CD4-positive, alpha-beta T cell treated with Interleukin-1 beta for 1 hour (primary cell): Measurements from ENCODE around the gene LGALS12.
A peak's percentile ranks its signal among the peaks of the same experiment; 100 is the strongest.
"Not testable (repeated sequence)": the region's sequence is repeated elsewhere in the genome, so short reads cannot be mapped to it uniquely, and the experiment has no call there.

Source experiments
- DNase-seq, 2 donors: peaks; one replicate each; pipeline ENCODE4 v3.0.0-alpha.2; 2020 to 2022

LGALS12 gene

DNA sequence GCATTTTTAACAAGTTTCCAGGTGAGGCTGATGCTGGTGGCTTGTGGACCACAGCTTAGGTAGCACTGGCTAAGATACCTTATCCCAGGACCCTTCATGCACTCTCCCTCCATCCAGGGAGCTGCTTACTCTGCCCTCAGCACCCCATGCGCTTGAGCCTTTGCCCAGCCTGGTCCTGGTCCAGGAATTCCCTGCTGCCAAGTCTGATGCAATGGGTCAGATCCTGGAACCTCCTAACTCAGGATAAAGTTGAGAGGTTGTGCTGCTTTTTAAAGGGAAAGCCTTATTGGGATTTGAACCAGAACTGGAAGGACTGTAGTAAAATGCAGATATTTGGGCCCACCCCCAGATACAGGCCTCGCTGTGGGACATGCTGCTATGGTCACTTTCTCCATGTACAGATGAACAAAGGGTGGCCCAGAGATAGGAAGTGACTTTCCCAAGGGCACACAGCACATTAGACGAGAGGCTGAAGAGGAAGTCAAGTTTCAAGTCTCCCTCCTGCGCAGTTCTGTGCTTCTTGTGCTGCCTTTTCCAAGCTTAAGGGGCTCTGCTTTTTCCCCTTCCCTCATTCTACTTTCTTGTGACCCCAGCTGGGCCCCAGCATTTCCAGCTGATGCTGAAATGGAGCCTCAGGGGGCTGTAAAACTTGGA lies 824 bp upstream of the LGALS12 start:
- no peak for DNase-seq

DNA sequence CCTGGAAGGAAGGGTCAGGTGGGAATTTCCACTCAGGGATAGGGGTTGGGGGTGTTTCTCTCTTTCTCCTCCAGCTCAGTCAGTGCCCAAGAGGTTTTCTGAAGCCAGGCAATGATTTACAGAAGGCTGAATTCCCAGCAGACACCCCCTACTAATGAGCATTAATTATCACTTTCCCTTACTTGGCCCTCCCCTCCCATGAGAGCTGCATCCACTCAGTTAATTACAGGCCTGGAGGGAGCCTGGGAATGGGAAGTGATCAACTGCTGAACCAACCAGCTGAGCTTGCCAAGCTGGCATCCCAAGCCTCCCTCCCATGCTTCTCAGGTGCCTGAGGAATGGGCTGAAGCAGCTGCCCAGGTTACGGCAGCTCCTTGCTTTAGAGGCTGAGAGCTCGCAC lies 992 bp downstream of the LGALS12 start:
- no peak for DNase-seq

DNA sequence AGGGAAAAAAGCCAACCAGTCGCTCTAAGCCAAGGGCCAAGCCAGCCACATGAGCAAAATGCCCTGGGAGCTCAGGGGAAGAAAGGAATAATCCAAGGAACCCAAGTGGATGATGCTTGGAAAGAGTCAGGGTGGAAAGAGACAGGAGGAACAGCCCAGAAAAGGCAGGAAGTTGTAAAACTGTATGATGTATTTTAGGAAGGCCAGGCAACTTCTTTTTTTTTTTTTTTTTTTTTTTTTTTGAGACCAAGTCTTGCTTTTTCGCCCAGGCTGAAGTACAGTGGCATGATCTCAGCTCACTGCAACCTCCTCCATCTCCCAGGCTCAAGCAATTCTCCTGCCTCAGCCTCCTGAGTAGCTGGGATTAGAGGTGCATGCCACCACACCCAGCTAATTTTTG lies 1.6 kb downstream of the LGALS12 start:
- no peak for DNase-seq

DNA sequence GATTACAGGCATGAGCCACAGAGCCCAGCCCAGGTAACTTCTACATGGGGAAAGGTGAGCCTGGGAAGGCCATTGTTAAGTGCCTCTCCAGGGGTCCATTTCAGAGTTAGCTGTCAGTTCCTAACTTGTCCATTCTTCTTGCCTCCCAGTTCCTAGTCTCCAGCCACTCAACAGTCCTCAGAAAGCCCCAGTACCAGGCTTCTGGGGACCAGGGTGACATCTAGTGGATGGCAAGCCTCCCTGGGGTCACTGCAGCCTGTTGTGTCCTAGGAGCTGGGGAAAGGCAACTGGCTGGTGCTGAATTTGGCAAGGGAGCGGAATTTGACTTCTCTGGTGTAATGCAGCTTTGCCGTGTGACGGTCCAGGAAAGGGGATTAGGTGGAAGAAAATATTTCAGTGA lies 2.1 kb downstream of the LGALS12 start:
- peak in 1 of 2 donors; percentile 31 for DNase-seq

DNA sequence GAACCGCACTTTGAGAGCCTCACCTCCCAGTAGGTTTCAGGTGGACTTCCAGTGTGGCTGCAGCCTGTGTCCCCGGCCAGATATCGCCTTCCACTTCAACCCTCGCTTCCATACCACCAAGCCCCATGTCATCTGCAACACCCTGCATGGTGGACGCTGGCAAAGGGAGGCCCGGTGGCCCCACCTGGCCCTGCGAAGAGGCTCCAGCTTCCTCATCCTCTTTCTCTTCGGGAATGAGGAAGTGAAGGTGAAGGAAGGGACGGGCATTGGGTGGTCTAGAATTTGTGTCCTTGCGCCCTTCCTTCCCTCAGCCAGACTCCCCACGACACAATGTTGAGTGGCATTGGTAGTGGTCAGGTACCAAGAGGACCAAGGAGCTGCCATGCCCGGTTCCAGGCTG lies 2.9 kb downstream of the LGALS12 start:
- DNase-seq = no peak

DNA sequence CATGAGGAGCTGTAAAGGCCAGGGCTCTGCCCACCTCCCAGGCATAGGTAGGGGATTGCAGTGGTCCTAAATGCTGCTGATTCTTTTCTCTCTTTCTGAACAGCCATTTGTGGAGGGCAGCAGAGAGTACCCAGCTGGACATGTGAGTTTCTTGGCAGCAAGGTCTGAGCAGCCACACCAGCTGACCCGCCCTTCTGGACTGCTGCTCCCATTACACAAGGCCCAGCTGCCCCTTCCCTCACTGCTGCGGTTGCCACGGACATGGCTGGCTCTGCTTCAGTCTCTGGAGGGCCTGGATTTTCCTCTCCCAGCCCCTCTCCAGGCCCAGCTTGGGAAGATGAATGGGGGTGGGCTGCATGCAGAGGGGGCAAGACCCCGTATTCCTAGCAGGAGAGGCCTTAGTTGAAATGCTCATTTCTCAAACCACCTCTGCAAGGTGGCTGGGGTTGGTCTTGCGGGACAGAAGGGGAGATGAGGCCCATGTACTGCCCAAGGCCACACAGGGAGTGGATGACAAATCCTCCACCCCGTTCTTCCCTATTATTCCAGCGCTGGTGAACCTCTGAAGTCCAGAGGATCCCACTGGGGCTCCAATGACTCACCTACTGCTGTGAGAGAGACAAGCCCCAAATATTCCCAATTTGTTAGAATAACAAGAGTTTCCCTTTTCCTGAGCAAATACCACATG lies 4.6 kb downstream of the LGALS12 start:
- no peak for DNase-seq

DNA sequence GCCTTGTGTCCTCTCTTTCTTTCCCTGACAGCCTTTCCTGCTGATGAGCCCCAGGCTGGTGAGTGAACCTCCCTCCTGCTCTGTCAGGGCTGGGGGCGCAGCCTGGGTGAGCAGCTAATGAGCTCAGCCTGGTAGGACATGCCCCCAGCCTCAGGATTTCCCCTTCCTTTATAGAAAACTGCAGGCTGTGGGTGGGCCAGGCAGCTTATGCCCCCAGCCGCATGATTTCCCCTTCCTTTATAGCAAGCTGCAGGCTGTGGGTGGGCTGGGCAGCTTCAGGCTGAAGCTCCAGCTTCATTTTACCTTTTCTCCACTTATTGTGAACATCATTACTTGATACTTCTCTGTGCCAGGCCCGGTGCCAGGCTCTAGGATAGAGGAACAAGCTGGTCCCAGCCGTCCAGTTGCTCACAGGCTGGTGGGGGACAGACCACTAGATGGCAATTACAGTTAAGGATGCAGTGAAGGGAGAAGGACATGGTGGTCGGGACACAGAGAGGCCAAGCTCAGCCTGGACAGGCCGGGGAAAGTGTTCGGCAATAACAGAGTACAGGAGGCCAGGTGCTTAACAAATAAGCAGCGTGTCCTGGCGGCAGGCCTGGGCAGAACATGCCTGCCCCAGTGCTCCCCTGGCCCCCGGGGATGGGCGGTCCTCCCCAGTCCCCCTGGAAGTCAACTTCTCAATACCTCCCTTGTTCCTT lies 5.3 kb downstream of the LGALS12 start:
- DNase-seq = no peak

DNA sequence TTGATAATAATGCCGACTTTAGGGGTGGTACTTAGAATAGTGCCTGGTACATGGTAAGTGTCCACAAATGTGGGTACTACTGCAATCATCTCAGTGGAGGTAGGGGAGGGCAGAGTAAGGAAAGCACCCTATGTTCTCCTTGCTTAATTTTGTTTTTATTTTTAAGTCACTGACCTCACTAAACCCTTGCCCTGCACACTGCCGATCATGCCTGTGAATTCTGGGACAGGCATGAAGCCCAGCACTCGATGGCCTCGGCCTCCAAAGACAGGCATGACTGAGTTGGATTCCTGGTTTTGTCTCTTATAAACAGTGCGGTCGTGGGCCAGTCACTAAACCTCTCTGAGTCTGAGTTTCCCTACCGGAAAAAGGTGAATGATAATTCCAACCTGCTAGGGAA lies 6.9 kb downstream of the LGALS12 start:
- no peak for DNase-seq

DNA sequence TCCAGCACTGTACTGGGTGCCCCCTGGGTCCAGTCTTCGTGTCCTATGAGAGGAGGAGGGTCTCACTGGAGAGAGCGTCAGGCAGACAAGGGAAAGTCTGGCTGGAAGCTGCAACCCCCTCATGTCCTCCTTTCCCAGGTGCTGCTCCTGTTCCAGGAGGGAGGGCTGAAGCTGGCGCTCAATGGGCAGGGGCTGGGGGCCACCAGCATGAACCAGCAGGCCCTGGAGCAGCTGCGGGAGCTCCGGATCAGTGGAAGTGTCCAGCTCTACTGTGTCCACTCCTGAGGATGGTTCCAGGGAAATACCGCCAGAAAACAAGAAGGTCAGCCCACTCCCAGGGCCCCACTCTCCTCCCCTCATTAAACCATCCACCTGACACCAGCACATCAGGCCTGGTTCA lies 10.2 kb downstream of the LGALS12 start:
- no peak for DNase-seq

DNA sequence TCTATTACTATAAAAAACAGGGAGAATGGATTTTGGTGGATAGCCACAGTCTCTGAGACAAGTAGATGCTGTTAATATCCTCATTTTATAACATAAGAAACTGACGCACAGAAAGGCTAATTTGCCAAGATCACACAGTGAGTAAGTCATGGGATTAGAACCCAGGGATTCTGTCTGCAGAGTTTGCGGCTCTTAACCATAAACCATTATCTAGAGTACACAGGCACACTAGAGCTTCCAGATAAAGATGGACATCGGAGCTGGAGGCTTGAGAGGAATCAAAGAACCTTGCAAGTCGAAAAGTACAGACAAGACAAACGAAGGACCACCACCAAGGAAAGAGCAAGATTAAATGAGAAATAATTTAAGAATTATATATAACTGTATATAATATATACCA lies 11.3 kb downstream of the LGALS12 start:
- no peak for DNase-seq

DNA sequence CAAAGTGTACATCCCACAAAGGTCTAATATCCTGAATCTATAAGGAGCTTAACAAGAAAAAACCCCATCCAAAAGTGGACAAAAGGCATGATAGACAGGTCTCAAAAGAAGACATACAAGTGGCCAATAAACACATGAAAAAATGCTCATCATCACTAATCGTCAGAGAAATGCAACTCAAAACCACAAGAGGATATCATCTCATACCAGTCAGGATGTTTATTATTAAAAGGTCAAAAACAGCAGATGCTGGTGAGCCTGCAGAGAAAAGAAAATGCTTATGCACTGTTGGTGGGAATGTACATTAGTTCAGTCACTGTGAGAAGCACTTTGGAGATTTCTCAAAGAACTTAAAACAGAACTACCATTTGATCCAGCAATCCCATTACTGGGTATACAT lies 12.7 kb downstream of the LGALS12 start:
- peak in 1 of 2 donors; percentile 44 for DNase-seq

DNA sequence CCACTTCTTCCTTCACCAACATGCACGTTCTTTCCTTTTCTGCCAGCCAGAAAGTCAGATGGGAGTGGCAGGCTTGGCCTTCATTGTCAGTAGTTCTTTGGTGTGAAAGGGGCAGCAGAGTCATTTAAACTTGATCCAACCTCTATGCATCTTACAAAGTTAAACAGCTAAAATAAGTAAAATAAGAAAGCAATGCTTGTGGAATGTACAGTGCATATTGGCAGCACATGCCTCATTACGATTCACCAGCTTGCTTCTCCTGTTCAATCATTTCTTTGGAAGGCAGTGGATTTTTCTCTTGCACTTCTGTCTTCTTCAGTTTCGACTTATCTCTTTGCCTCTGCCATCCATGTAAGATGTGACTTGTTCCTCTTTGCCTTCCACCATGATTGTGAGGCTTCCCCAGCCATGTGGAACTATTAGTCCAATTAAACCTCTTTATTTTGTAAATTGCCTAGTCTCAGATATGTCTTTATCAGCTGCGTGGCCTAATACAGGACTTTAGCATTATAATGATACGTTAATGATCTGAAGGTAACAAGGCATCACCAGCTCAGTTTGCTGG lies 14.8 kb downstream of the LGALS12 start:
- no peak for DNase-seq

DNA sequence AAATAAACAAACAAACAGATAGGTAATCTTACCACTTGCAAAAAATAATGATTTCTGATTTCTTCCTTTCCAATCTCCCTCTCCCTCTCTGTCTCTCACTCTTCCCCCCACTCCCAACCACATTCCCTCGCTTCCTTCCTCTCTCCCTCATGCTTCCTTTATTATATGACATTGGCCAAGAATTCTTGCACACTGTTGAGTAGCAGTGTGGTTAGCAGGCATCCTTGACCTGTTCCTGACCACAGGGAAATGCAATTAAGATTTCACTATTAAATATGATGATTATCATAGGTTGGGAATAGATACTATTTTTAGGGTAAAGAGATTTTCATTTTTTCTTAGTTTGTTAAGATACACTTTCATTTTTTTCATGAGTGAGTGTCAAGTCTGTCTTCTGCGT lies 16.0 kb downstream of the LGALS12 start:
- no peak for DNase-seq

DNA sequence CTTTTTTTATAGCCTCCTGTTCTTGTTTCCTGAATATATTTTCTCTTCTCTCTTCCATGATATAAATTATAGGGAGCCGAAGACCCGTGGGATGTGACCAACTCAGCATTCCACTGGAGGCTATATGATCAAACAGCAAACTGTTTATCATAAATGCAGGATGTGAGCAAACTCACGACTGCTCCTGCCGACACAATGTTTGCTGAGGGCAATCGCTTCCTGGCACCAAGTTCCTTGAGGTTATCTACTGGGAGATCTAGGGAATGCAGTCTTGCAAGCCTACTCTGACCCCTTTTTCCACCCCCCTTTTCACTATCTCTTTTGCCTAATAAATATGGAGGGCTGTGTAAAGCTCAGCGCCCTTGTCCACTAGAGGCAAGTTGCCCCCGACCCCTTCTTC lies 17.3 kb downstream of the LGALS12 start:
- DNase-seq = no peak

DNA sequence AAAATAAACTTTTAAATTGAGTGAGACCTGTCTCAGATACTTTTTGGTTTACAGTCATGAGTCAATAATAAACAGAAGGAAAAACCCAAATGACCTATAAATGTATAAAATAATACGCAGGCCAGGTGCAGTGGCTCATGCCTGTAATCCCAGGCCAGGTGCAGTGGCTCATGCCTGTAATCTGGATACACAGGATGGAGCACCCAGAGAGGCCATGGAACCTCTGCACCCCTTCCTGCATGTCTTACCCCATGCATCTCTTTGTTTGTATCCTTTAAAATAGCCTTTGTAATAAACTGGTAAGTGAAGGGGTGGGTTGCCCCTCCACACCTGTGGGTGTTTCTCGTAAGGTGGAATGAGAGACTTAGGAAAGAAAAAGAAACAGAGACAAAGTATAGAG lies 21.8 kb downstream of the LGALS12 start:
- DNase-seq = no peak

DNA sequence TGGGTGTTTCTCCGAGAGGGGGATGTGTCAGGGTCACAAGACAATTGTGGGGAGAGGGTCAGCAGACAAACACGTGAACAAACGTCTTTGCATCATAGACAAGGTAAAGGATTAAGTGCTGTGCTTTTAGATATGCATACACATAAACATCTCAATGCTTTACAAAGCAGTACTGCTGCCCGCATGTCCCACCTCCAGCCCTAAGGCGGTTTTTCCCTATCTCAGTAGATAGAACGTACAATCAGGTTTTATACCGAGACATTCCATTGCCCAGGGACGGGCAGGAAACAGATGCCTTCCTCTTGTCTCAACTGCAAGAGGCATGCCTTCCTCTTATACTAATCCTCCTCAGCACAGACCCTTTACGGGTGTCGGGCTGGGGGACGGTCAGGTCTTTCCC lies 22.3 kb downstream of the LGALS12 start:
- not testable (repeated sequence) for DNase-seq

DNA sequence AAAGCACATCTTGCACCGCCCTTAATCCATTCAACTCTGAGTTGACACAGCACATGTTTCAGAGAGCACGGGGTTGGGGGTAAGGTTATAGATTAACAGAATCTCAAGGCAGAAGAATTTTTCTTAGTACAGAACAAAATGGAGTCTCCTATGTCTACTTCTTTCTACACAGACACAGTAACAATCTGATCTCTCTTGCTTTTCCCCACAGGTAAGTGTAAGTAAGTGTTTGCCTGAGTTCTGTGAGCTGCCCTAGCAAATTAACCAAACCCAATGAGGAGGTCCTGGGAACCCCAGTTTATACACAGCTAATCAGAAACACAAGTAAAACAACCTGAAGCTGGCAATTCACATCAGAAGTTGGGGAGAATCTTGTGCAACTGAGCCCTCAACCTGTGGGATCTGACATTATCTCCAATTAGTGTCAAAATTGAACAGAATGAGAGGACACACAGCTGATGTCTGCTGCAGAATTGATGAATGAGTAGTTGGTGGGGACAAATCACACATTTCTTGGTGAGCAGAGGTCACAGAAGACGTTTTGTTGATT lies 22.9 kb downstream of the LGALS12 start:
- DNase-seq = not testable (repeated sequence)

DNA sequence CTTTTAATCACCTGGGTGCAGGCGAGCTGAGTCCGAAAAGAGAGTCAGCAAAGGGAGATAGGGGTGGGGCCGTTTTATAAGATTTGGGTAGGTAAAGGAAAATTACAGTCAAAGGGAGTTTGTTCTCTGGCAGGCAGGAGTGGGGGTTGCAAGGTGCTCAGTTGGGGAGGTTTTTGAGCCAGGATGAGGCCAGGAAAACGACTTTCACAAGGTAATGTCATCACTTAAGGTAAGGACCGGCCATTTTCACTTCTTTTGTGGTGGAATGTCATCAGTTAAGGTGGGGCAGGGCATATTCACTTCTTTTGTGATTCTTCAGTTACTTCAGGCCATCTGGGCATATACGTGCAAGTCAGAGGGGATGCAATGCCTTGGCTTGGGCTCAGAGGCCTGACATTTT lies 23.5 kb downstream of the LGALS12 start:
- not testable (repeated sequence) for DNase-seq

DNA sequence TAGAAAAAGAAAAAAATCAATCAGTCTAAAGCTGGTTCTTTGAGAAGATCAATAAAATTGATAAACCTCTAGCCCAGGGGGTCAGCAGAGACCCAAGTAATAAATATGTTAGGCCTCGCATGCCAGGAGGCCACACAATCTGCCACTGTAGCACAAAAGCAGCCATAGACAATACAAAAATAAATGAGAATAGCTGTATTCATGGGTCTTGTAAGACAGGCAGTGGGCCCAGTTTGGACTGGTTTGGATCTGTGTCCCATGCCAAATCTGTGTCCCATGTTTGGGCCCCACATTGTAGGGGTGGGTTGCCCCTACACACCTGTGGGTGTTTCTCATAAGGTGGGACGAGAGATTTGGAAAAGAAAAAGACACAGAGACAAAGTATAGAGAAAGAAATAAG lies 24.1 kb downstream of the LGALS12 start:
- DNase-seq = no peak

DNA sequence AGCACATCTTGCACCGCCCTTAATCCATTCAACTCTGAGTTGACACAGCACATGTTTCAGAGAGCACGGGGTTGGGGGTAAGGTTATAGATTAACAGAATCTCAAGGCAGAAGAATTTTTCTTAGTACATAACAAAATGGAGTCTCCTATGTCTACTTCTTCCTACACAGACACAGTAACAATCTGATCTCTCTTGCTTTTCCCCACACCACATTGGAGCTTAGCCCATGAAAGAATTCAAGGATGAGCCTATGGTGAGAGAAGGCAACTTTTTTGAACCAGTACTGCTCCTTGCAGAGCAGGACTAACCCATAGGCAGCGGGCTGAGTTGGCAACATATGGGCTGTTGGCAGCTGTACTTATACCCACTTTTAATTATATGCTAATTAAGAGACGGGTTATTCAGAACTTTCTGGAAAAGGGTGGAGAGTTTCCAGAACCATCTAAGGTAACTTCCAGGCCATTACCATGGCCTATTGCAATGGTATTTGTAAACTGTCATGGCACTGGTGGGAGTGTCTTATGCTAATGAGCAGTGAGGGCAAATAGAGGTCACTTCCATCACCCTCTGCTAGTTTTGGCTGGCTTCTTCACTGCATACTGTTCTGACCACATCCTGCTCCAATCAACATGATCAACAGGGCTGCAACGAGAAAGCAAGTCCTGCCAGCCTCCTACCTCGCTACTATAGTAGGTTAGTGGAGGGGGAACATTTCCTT lies 25.3 kb downstream of the LGALS12 start:
- DNase-seq = peak; percentile 77 to 85

DNA sequence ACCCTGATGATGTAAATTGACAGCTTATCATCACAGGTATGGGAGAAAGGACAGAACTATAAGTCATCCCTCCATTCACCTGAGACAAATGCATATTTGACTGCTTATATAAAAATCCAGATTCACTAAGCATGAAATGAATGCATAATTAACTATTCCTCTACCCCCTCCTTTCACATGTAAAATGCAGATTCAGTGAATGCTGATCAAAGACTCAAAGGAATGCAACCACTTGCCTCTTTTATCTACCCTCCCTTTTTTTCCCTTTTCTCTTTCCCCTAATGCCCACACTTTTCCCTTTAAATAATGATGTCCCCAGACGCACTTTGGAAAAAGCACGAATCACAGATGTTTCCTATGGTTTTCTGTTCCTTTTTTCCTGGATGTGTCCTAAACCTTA lies 26.2 kb downstream of the LGALS12 start:
- no peak for DNase-seq

DNA sequence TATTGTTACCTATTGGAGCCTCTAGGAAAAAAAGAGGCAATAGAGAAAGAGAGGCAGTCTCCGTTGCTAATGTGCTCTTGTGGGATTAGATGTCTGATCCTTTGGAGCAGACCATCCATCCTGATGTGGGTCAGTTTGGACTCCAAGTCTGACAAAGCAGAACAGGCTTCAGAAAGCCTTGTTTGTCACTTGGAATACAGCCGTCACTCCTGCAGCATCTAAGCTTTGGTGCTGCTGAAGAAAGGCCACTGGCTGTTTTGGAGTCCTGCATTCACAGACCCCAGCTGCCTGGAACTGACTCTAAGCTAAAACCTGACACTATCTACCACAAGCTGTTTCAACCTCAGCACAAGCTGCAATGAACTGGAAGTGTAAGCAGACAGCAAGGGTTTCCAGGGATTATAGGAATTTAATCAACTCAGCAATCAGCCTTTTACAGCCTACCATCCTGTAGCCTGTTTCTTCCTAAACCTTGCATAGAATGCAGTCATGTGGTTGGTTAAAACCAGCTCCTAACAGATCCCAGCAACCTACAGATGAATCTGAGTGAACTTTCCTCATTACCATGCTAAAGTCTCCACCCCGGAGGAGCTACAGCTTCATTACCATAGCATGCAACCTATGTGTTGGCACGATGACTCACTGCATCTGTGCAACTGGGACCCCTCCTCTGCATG lies 27.1 kb downstream of the LGALS12 start:
- no peak for DNase-seq
